H1 (cell line): ENCODE results near the gene NPFFR1. TPM values are rescaled to one million over a fixed set of nuclear protein-coding genes. Genes with fewer than 3 reads are reported as not detected.

Source experiments
- CTCF ChIA-PET: fragments of 300-600 bp; sonication (Branson Sonifier 250); formaldehyde crosslinking; loops from one replicate; lab custom pipeline; 2021; ENCODE audit not compliant: partially characterized antibody; lab: Charles Lee
- POLR2A ChIA-PET: fragments of 300-600 bp; sonication (Branson Sonifier 250); formaldehyde crosslinking; loops from one replicate; lab custom pipeline; 2021; ENCODE audit warnings: inconsistent platforms; ENCODE audit not compliant: partially characterized antibody; lab: Charles Lee
- DNase-seq, 2 experiments: peaks; one replicate each; pipeline versions ENCODE4 v3.0.0 to v3.0.0-alpha.2; 2010 to 2022; ENCODE audit warnings: low spot score in 2 of 2, low read depth in 1 of 2, mixed read lengths in 1 of 2
- FAIRE-seq: peaks from 2 replicates; lab custom pipeline; 2011; peaks lifted over from hg19 to GRCh38; lab: Jason Lieb, UNC
- H2AFZ ChIP-seq: 2 replicates; pipeline ENCODE4 v1.8.1; 2012; ENCODE audit warnings: low read length, inconsistent platforms
- H2AK5ac ChIP-seq: 2 replicates; pipeline ENCODE4 v1.6.1; 2013; ENCODE audit warnings: low read depth, low read length
- H2BK120ac ChIP-seq: replicated peaks from 2 replicates; pipeline ENCODE3; 2013; ENCODE audit warnings: low read depth, low read length, inconsistent platforms
- H2BK12ac ChIP-seq: 2 replicates; pipeline ENCODE4 v1.6.1; 2013; ENCODE audit warnings: low read depth, low read length
- H2BK15ac ChIP-seq: 2 replicates; pipeline ENCODE4 v1.6.1; 2013; ENCODE audit warnings: low read length
- H2BK20ac ChIP-seq: 2 replicates; pipeline ENCODE4 v1.6.1; 2013; ENCODE audit warnings: low read length
- H2BK5ac ChIP-seq: 2 replicates; pipeline ENCODE4 v1.6.1; 2013; ENCODE audit warnings: low read depth, low read length
- H3K14ac ChIP-seq: 2 replicates; pipeline ENCODE4 v1.6.1; 2013; ENCODE audit warnings: inconsistent platforms; ENCODE audit not compliant: insufficient read length
- H3K18ac ChIP-seq: 2 replicates; pipeline ENCODE4 v1.6.1; 2013; ENCODE audit warnings: low read length; ENCODE audit errors: extremely low read depth
- H3K23ac ChIP-seq: 2 replicates; pipeline ENCODE4 v1.6.1; 2013; ENCODE audit warnings: inconsistent platforms; ENCODE audit not compliant: insufficient read length
- H3K23me2 ChIP-seq: 2 replicates; pipeline ENCODE4 v1.6.1; 2013; ENCODE audit warnings: low read depth, low read length
- H3K27ac ChIP-seq: 2 replicates; pipeline ENCODE4 v1.6.1; 2011; ENCODE audit warnings: low read depth, low read length, inconsistent platforms
- H3K27me3 ChIP-seq, 4 experiments: replicated peaks in 1 of 4; 1 replicate in 1 of 4; 2 replicates in 3 of 4; pipeline versions ENCODE4 v1.6.1 to v1.8.1; 2011 to 2013; ENCODE audit warnings: low read length in 3 of 4, mild to moderate bottlenecking in 3 of 4, inconsistent platforms in 2 of 4, mixed read lengths in 2 of 4, moderate library complexity in 1 of 4; ENCODE audit not compliant: control insufficient read depth in 3 of 4, insufficient read depth in 3 of 4; ENCODE audit errors: extremely low read depth in 1 of 4
- H3K36me3 ChIP-seq, 4 experiments: 2 replicates each; pipeline versions ENCODE4 v1.6.1 to v1.8.1; 2011 to 2013; ENCODE audit warnings: mild to moderate bottlenecking in 4 of 4, low read length in 3 of 4, moderate library complexity in 2 of 4, control low read depth in 1 of 4, inconsistent platforms in 1 of 4; ENCODE audit not compliant: insufficient read depth in 4 of 4, control insufficient read depth in 2 of 4
- H3K4ac ChIP-seq: replicated peaks from 2 replicates; pipeline ENCODE3; 2013; ENCODE audit warnings: low read length, low read depth, mixed read lengths, inconsistent platforms; ENCODE audit not compliant: insufficient read length
- H3K4me1 ChIP-seq, 4 experiments: replicated peaks in 1 of 4; 1 replicate in 1 of 4; 2 replicates in 3 of 4; pipeline versions ENCODE4 v1.6.1 to v1.8.1; 2011 to 2013; ENCODE audit warnings: low read length in 3 of 4, inconsistent platforms in 2 of 4, mixed read lengths in 1 of 4; ENCODE audit not compliant: insufficient read depth in 4 of 4, control insufficient read depth in 3 of 4
- H3K4me2 ChIP-seq, 2 experiments: 2 replicates each; pipeline versions ENCODE4 v1.6.1 to v1.8.1; 2011 to 2013; ENCODE audit warnings: low read depth in 2 of 2, low read length in 2 of 2, control low read depth in 1 of 2, inconsistent platforms in 1 of 2, mild to moderate bottlenecking in 1 of 2; ENCODE audit not compliant: insufficient read depth in 1 of 2
- H3K4me3 ChIP-seq, 4 experiments: fragments of 200-600, 300-600 bp in 1 of 4; sonication (generic), shearing (Covaris generic), sonication (Bioruptor Twin) in 1 of 4; 2 replicates each; pipeline versions ENCODE4 v1.5.1 to v1.8.1; 2011 to 2016; ENCODE audit warnings: low read length in 4 of 4, low read depth in 3 of 4, control low read depth in 2 of 4, inconsistent platforms in 2 of 4, mild to moderate bottlenecking in 2 of 4, mixed read lengths in 1 of 4, moderate library complexity in 1 of 4; ENCODE audit not compliant: insufficient read depth in 2 of 4; ENCODE audit errors: extremely low read depth in 1 of 4
- H3K56ac ChIP-seq: replicated peaks from 2 replicates; pipeline ENCODE3; 2013; ENCODE audit warnings: low read depth, mild to moderate bottlenecking, mixed read lengths, low read length, inconsistent platforms; ENCODE audit not compliant: insufficient read length
- H3K79me1 ChIP-seq: 2 replicates; pipeline ENCODE4 v1.6.1; 2013; ENCODE audit warnings: low read depth, low read length, control low read depth
- H3K79me2 ChIP-seq, 2 experiments: 2 replicates each; pipeline versions ENCODE4 v1.6.1 to v1.8.1; 2012 to 2013; ENCODE audit warnings: low read length in 2 of 2, mild to moderate bottlenecking in 2 of 2, inconsistent platforms in 1 of 2; ENCODE audit not compliant: insufficient read depth in 2 of 2, control insufficient read depth in 1 of 2
- H3K9ac ChIP-seq, 4 experiments: replicated peaks in 1 of 4; 1 replicate in 1 of 4; 2 replicates in 3 of 4; pipeline versions ENCODE4 v1.6.1 to v1.8.1; 2011 to 2013; ENCODE audit warnings: low read depth in 3 of 4, low read length in 3 of 4, control low read depth in 2 of 4, mild to moderate bottlenecking in 2 of 4, moderate library complexity in 2 of 4, inconsistent platforms in 1 of 4; ENCODE audit errors: extremely low read depth in 1 of 4
- H3K9me3 ChIP-seq, 2 experiments: 2 replicates each; pipeline versions ENCODE4 v1.6.1 to v1.8.1; 2012 to 2013; ENCODE audit warnings: mild to moderate bottlenecking in 2 of 2, moderate library complexity in 2 of 2, control low read depth in 1 of 2, inconsistent platforms in 1 of 2, low read depth in 1 of 2, low read length in 1 of 2, mixed read lengths in 1 of 2; ENCODE audit not compliant: insufficient read depth in 2 of 2
- H4K20me1 ChIP-seq, 2 experiments: replicated peaks in 1 of 2; 2 replicates each; pipeline versions ENCODE3 to v1.8.1; 2011 to 2013; ENCODE audit warnings: inconsistent platforms in 2 of 2, low read length in 2 of 2, mild to moderate bottlenecking in 1 of 2; ENCODE audit not compliant: insufficient read depth in 2 of 2, control insufficient read depth in 1 of 2
- H4K5ac ChIP-seq: 2 replicates; pipeline ENCODE4 v1.6.1; 2013; ENCODE audit warnings: low read length, low read depth, mixed read lengths, inconsistent platforms; ENCODE audit not compliant: insufficient read length
- H4K8ac ChIP-seq: 2 replicates; pipeline ENCODE4 v1.8.0; 2013; ENCODE audit warnings: mild to moderate bottlenecking, moderate library complexity, low read length, inconsistent platforms; ENCODE audit not compliant: insufficient read depth; ENCODE audit errors: extremely low read depth
- H4K91ac ChIP-seq: replicated peaks from 2 replicates; pipeline ENCODE3; 2013; ENCODE audit warnings: low read length, mixed read lengths, inconsistent platforms; ENCODE audit not compliant: insufficient read length
- EGR1 ChIP-seq: IDR thresholded peaks from 2 replicates; pipeline ENCODE4 v1.6.1; 2011; ENCODE audit warnings: low read depth, low read length, borderline replicate concordance
- EP300 ChIP-seq, 2 experiments: IDR thresholded peaks; 1 replicate in 1 of 2; 2 replicates in 1 of 2; pipeline ENCODE4 v1.6.1; 2011 to 2012; ENCODE audit warnings: low read depth in 2 of 2, low read length in 2 of 2, mild to moderate bottlenecking in 2 of 2, borderline replicate concordance in 1 of 2, inconsistent platforms in 1 of 2, moderate library complexity in 1 of 2
- FOSL1 ChIP-seq: IDR thresholded peaks from 2 replicates; pipeline ENCODE4 v1.6.1; 2011; ENCODE audit warnings: mild to moderate bottlenecking, low read depth, low read length, moderate library complexity; ENCODE audit not compliant: insufficient read depth
- JUN ChIP-seq: IDR thresholded peaks from 2 replicates; pipeline ENCODE4 v1.6.1; 2011; ENCODE audit warnings: low read depth, mild to moderate bottlenecking, improper control_type of control experiment, low read length
- NANOG ChIP-seq: IDR thresholded peaks from 2 replicates; pipeline ENCODE4 v1.6.1; 2011; ENCODE audit warnings: low read length, low read depth, mild to moderate bottlenecking, inconsistent platforms; ENCODE audit not compliant: insufficient read depth, poor library complexity, severe bottlenecking
- RAD21 ChIP-seq, 2 experiments: IDR thresholded peaks in 1 of 2; conservative IDR thresholded peaks in 1 of 2; 2 replicates each; pipeline ENCODE4 v1.6.1; 2011; ENCODE audit warnings: low read depth in 2 of 2, low read length in 2 of 2, improper control_type of control experiment in 1 of 2, inconsistent platforms in 1 of 2, mild to moderate bottlenecking in 1 of 2, moderate library complexity in 1 of 2
- SIRT6 ChIP-seq: IDR thresholded peaks from one replicate; pipeline ENCODE4 v1.7.1; 2012; ENCODE audit warnings: low read length, inconsistent platforms
- WGBS, 2 experiments: shearing (Covaris generic) in 1 of 2; methylation state at CpG; one replicate each; pipeline versions ENCODE4 v1.1.6 to v1.1.7; 2013 to 2015; ENCODE audit warnings: low lambda C conversion rate in 2 of 2, mixed read lengths in 2 of 2, inconsistent platforms in 1 of 2, low coverage in 1 of 2, missing lambda C conversion rate in 1 of 2; ENCODE audit not compliant: insufficient replicate concordance in 2 of 2, insufficient coverage in 1 of 2, insufficient read length in 1 of 2; ENCODE audit errors: extremely low coverage in 1 of 2, missing lambda C conversion rate in 1 of 2; 5-methylcytosine and 5-hydroxymethylcytosine counted together
- polyA plus RNA-seq, 7 experiments: library from polyadenylated mRNA; depleted of rRNA in 3 of 7; stranded (reverse) in 5 of 7; unstranded in 2 of 7; fragments of >200 nt in 5 of 7; fragments of 200-250 nt in 2 of 7; gene quantifications; 1 replicate in 5 of 7; 2 replicates in 1 of 7; 4 replicates in 1 of 7; pipeline versions ENCODE4 v1.2.1 to v1.2.3, GENCODE V29; 2011 to 2013; ENCODE audit warnings: missing spikeins in 2 of 7, mixed read lengths in 2 of 7
- total RNA-seq: library from RNA; stranded (reverse); fragmentation: NEBNext Ultra II Directional; extraction: Animal tissue kit (Norgen Biotek cat#: 25700); gene quantifications from 2 replicates; pipeline ENCODE4 v1.2.1, GENCODE V29; 2021
- TF ChIP-seq, protein P1 (sequence below): IDR thresholded peaks from 2 replicates; pipeline ENCODE4 v1.6.1; 2012; ENCODE audit warnings: inconsistent platforms

Gene NPFFR1
- total and polyA plus RNA-seq, 2 of the 8 experiments (the other 6 are each of a cell fraction or from before 2014, with no cell fraction given) = 0.02 to 0.06 TPM

DNA sequence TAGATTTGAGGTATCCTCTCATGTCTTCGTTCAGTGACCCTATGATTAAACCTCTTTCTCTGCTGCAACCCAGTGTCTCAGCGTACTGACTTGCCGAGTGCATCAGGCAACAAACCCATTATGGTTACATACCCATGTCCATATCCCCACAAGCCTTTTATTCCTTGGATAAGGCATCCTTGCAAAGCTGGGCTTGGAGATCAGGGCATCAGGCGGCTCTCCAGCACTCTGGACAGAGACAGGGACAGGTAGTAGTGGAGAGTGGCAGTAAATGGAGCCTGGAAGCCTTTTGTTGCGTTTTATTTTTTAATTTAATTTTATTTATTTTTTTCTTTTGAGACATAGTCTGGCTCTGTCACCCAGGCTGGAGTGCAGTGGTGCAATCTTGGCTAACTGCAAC lies 32.0 kb upstream of the NPFFR1 start:
- Histone ChIP-seq H2BK15ac (no peak overlapping the region), H2BK5ac (no peak overlapping the region), H3K4me3 (no peak overlapping the region), H3K36me3 (no peaks in the 10 kb centered on the region), H2AK5ac (no peak overlapping the region), H4K8ac (no peak overlapping the region), H3K9me3 (no peaks in the 10 kb centered on the region), H3K23me2 (no peaks in the 10 kb centered on the region), H3K9ac (no peak overlapping the region), H3K56ac (no peak overlapping the region), H4K91ac (no peak overlapping the region), H2BK120ac (no peak overlapping the region), H2AFZ (no peak overlapping the region), H3K23ac (no peak overlapping the region), H2BK12ac (no peak overlapping the region), H3K79me2 (no peaks in the 10 kb centered on the region), H3K79me1 (no peaks in the 10 kb centered on the region; the same call in 1 of the 2 replicates), H3K14ac (no peak overlapping the region), H4K5ac (no peak overlapping the region), H3K4me2 (no peak overlapping the region), H2BK20ac (no peak overlapping the region), H3K18ac (no peak overlapping the region), H3K4ac (no peak overlapping the region), H3K4me1 (no peaks in the 10 kb centered on the region), H3K27me3 (no peaks in the 10 kb centered on the region), H3K27ac (no peak overlapping the region), H4K20me1 (peaks cover 0 to 2% of the 10 kb centered on the region in 2 experiments)
- DNase-seq (no peak), FAIRE-seq (no peak)
- ChIA-PET CTCF (interaction anchor here (1.1 to 1.8 kb wide), 3 partner anchors 44 to 63 kb away, joined by 3 read pairs; no protein-coding TSS in a partner anchor), POLR2A (no interaction called here)
- TF ChIP-seq JUN (no peak), SIRT6 (no peak), EGR1 (no peak), RAD21 (IDR thresholded peaks at IDR 0.05 in 1 of 2, conservative IDR thresholded peaks at IDR 0.05 in 1 of 2; ENCODE audit: low read depth in 2 of 2, low read length in 2 of 2) (no peak), EP300 (IDR thresholded peaks at IDR 0.05; ENCODE audit: borderline replicate concordance in 1 of 2, low read depth in 2 of 2, low read length in 2 of 2) (no peak), NANOG (no peak), FOSL1 (no peak)
- TF ChIP-seq, protein P1, sequence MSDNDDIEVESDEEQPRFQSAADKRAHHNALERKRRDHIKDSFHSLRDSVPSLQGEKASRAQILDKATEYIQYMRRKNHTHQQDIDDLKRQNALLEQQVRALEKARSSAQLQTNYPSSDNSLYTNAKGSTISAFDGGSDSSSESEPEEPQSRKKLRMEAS = no peak
- WGBS, 2 experiments = 85% methylated on average over 5 of the region's 5 CpGs; no CpG with 5 or more reads in 1 of the 2 experiments
